ENCODE results near the gene CAMK1D.

CAMK1D gene

GRCh38 chr10:12510501-12510941 is 161.2 kb downstream of the CAMK1D start:
- no peaks in the 10 kb centered on the region for H3K36me3 ChIP-seq (ENCODE audit: control insufficient read depth, insufficient read depth, low read length)
- H3K27me3 ChIP-seq (ENCODE audit: control insufficient read depth, insufficient read depth, low read length): no peaks in the 10 kb centered on the region
- no peak overlapping the region for H3K9ac ChIP-seq (ENCODE audit: low read length)
- H3K9me3 ChIP-seq (ENCODE audit: control insufficient read depth, low read length): no peaks in the 10 kb centered on the region
- no peak overlapping the region for H3K4me3 ChIP-seq (ENCODE audit: low read length)
- no peaks in the 10 kb centered on the region for H3K4me1 ChIP-seq (ENCODE audit: control insufficient read depth, insufficient read depth, low read length)

GRCh38 chr10:12510984-12511383 is 161.6 kb downstream of the CAMK1D start:
- Histone ChIP-seq H3K9ac (ENCODE audit: low read length) (no peak overlapping the region), H3K4me3 (ENCODE audit: low read length) (no peak overlapping the region), H3K4me1 (ENCODE audit: control insufficient read depth, insufficient read depth, low read length) (no peaks in the 10 kb centered on the region), H3K36me3 (ENCODE audit: control insufficient read depth, insufficient read depth, low read length) (no peaks in the 10 kb centered on the region), H3K9me3 (ENCODE audit: control insufficient read depth, low read length) (no peaks in the 10 kb centered on the region), H3K27me3 (ENCODE audit: control insufficient read depth, insufficient read depth, low read length) (no peaks in the 10 kb centered on the region)

- Histone ChIP-seq H3K9me3 (ENCODE audit: control insufficient read depth, low read length) (no peaks in the 10 kb centered on the region), H3K9ac (ENCODE audit: low read length) (no peak overlapping the region), H3K4me1 (ENCODE audit: control insufficient read depth, insufficient read depth, low read length) (no peaks in the 10 kb centered on the region), H3K27me3 (ENCODE audit: control insufficient read depth, insufficient read depth, low read length) (no peaks in the 10 kb centered on the region), H3K36me3 (ENCODE audit: control insufficient read depth, insufficient read depth, low read length) (no peaks in the 10 kb centered on the region), H3K4me3 (ENCODE audit: low read length) (no peak overlapping the region)
These were observed 162.3 kb downstream of the CAMK1D start for GRCh38 chr10:12511651-12512050.

GRCh38 chr10:12512332-12513002 is 163.1 kb downstream of the CAMK1D start:
- Histone ChIP-seq H3K27me3 (ENCODE audit: control insufficient read depth, insufficient read depth, low read length) (no peaks in the 10 kb centered on the region), H3K4me1 (ENCODE audit: control insufficient read depth, insufficient read depth, low read length) (no peaks in the 10 kb centered on the region), H3K36me3 (ENCODE audit: control insufficient read depth, insufficient read depth, low read length) (no peaks in the 10 kb centered on the region), H3K9me3 (ENCODE audit: control insufficient read depth, low read length) (no peaks in the 10 kb centered on the region), H3K4me3 (ENCODE audit: low read length) (no peak overlapping the region), H3K9ac (ENCODE audit: low read length) (no peak overlapping the region)

GRCh38 chr10:12513003-12513365 is 163.6 kb downstream of the CAMK1D start:
- H3K9me3 ChIP-seq (ENCODE audit: control insufficient read depth, low read length): no peaks in the 10 kb centered on the region
- H3K36me3 ChIP-seq (ENCODE audit: control insufficient read depth, insufficient read depth, low read length): no peaks in the 10 kb centered on the region
- no peak overlapping the region for H3K4me3 ChIP-seq (ENCODE audit: low read length)
- no peak overlapping the region for H3K9ac ChIP-seq (ENCODE audit: low read length)
- H3K4me1 ChIP-seq (ENCODE audit: control insufficient read depth, insufficient read depth, low read length): no peaks in the 10 kb centered on the region
- H3K27me3 ChIP-seq (ENCODE audit: control insufficient read depth, insufficient read depth, low read length): no peaks in the 10 kb centered on the region

- H3K4me3 ChIP-seq (ENCODE audit: low read length): no peak overlapping the region
- no peaks in the 10 kb centered on the region for H3K36me3 ChIP-seq (ENCODE audit: control insufficient read depth, insufficient read depth, low read length)
- no peak overlapping the region for H3K9ac ChIP-seq (ENCODE audit: low read length)
- no peaks in the 10 kb centered on the region for H3K9me3 ChIP-seq (ENCODE audit: control insufficient read depth, low read length)
- no peaks in the 10 kb centered on the region for H3K4me1 ChIP-seq (ENCODE audit: control insufficient read depth, insufficient read depth, low read length)
- no peaks in the 10 kb centered on the region for H3K27me3 ChIP-seq (ENCODE audit: control insufficient read depth, insufficient read depth, low read length)
These were observed 164.7 kb downstream of the CAMK1D start for GRCh38 chr10:12513775-12514673.

GRCh38 chr10:12518024-12518423 is 168.7 kb downstream of the CAMK1D start:
- Histone ChIP-seq H3K9me3 (ENCODE audit: control insufficient read depth, low read length) (no peaks in the 10 kb centered on the region), H3K36me3 (ENCODE audit: control insufficient read depth, insufficient read depth, low read length) (no peaks in the 10 kb centered on the region), H3K9ac (ENCODE audit: low read length) (no peak overlapping the region), H3K27me3 (ENCODE audit: control insufficient read depth, insufficient read depth, low read length) (no peaks in the 10 kb centered on the region), H3K4me3 (ENCODE audit: low read length) (no peak overlapping the region), H3K4me1 (ENCODE audit: control insufficient read depth, insufficient read depth, low read length) (no peaks in the 10 kb centered on the region)

GRCh38 chr10:12521423-12521822 is 172.1 kb downstream of the CAMK1D start:
- H3K27me3 ChIP-seq (ENCODE audit: control insufficient read depth, insufficient read depth, low read length): no peaks in the 10 kb centered on the region
- H3K9ac ChIP-seq (ENCODE audit: low read length): no peak overlapping the region
- no peaks in the 10 kb centered on the region for H3K9me3 ChIP-seq (ENCODE audit: control insufficient read depth, low read length)
- no peaks in the 10 kb centered on the region for H3K4me1 ChIP-seq (ENCODE audit: control insufficient read depth, insufficient read depth, low read length)
- no peaks in the 10 kb centered on the region for H3K36me3 ChIP-seq (ENCODE audit: control insufficient read depth, insufficient read depth, low read length)
- H3K4me3 ChIP-seq (ENCODE audit: low read length): no peak overlapping the region

GRCh38 chr10:12526311-12526710 is 177.0 kb downstream of the CAMK1D start:
- no peak overlapping the region for H3K4me3 ChIP-seq (ENCODE audit: low read length)
- H3K9me3 ChIP-seq (ENCODE audit: control insufficient read depth, low read length): no peaks in the 10 kb centered on the region
- H3K4me1 ChIP-seq (ENCODE audit: control insufficient read depth, insufficient read depth, low read length): no peaks in the 10 kb centered on the region
- H3K9ac ChIP-seq (ENCODE audit: low read length): no peak overlapping the region
- H3K27me3 ChIP-seq (ENCODE audit: control insufficient read depth, insufficient read depth, low read length): no peaks in the 10 kb centered on the region
- no peaks in the 10 kb centered on the region for H3K36me3 ChIP-seq (ENCODE audit: control insufficient read depth, insufficient read depth, low read length)

GRCh38 chr10:12529976-12530375 is 180.6 kb downstream of the CAMK1D start:
- H3K4me3 ChIP-seq (ENCODE audit: low read length): no peak overlapping the region
- no peaks in the 10 kb centered on the region for H3K4me1 ChIP-seq (ENCODE audit: control insufficient read depth, insufficient read depth, low read length)

GRCh38 chr10:12531305-12532220 is 182.2 kb downstream of the CAMK1D start:
- no peak overlapping the region for H3K9ac ChIP-seq (ENCODE audit: low read length)
- H3K4me1 ChIP-seq (ENCODE audit: control insufficient read depth, insufficient read depth, low read length): no peaks in the 10 kb centered on the region
- H3K36me3 ChIP-seq (ENCODE audit: control insufficient read depth, insufficient read depth, low read length): no peaks in the 10 kb centered on the region
- H3K9me3 ChIP-seq (ENCODE audit: control insufficient read depth, low read length): no peaks in the 10 kb centered on the region
- no peak overlapping the region for H3K4me3 ChIP-seq (ENCODE audit: low read length)
- no peaks in the 10 kb centered on the region for H3K27me3 ChIP-seq (ENCODE audit: control insufficient read depth, insufficient read depth, low read length)

More at GRCh38 chr10:12529976-12530375, 180.6 kb downstream of the CAMK1D start:
- no peaks in the 10 kb centered on the region for H3K9me3 ChIP-seq (ENCODE audit: control insufficient read depth, low read length)
- H3K36me3 ChIP-seq (ENCODE audit: control insufficient read depth, insufficient read depth, low read length): no peaks in the 10 kb centered on the region
- no peak overlapping the region for H3K9ac ChIP-seq (ENCODE audit: low read length)
- H3K27me3 ChIP-seq (ENCODE audit: control insufficient read depth, insufficient read depth, low read length): no peaks in the 10 kb centered on the region
